Lower leg skin (tissue), 4 donors: ENCODE data around the gene VIT. TPM values are rescaled to one million over a fixed set of nuclear protein-coding genes. Genes with fewer than 3 reads are reported as not detected.

Source experiments
- DNase-seq, 2 donors: peaks; one replicate each; pipeline ENCODE4 v3.0.0-alpha.2; 2019; ENCODE audit warnings: low spot score in 2 of 2
- H3K4me3 ChIP-seq: fragments of 200-600 bp; sonication (generic); 2 replicates; pipeline ENCODE4 v1.5.1; 2017; ENCODE audit warnings: mild to moderate bottlenecking, low read depth; ENCODE audit not compliant: poor library complexity, severe bottlenecking
- POLR2A ChIP-seq, 2 donors: fragments of 450-650 bp; IDR thresholded peaks; one replicate each; pipeline ENCODE4 v1.6.1; 2016 to 2017; ENCODE audit warnings: antibody characterized with exemption in 2 of 2, mild to moderate bottlenecking in 1 of 2, moderate library complexity in 1 of 2
- WGBS, 2 donors: methylation state at CpG; one replicate each; pipeline ENCODE4 v1.1.5; 2018; 5-methylcytosine and 5-hydroxymethylcytosine counted together
- intact Hi-C: fragments of 100-400 bp; cut with DNase I; formaldehyde crosslinking; loops from one replicate; pipeline ENCODE4 v1.15.0; 2023; ENCODE audit warnings: low total_unique reads
- total RNA-seq, 4 donors: library from RNA; depleted of rRNA; stranded (reverse); fragments of >200 nt; gene quantifications; one replicate each; pipeline ENCODE4 v1.1.0, GENCODE V29; 2016
- TF ChIP-seq, protein P1 (sequence below), 3 donors: fragments of 450-650 bp; IDR thresholded peaks; one replicate each; pipeline ENCODE4 v1.5.1; 2016; ENCODE audit warnings: antibody characterized with exemption in 3 of 3, mild to moderate bottlenecking in 3 of 3, moderate library complexity in 2 of 3

Gene VIT
- total RNA-seq, 4 donors from 2014 or later = 10.0 to 23.7 (median 13.8) TPM

DNA sequence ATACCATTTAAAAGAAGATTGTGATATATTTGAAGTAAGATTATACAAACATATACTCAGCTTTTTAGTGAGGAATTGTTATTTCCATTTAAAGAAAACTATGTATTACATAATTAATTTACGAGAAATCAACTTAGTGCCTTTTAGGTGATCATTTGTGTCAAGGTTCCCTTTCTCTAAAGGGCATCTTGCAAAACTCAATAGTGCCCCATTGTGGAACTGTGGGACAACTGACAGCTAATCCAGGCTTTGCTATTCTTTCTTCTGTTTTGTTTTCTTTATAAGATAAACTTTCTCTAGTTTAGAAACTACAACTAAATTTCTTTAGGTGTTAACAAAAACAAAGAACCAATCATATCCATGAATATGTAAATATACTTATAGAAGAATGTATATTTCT lies 24.3 kb upstream of the VIT start:
- WGBS, 2 donors = 67 to 75% methylated on average over 1 of the region's 1 CpG
- no peak for DNase-seq
- H3K4me3 ChIP-seq = no peak overlapping the region
- intact Hi-C loops = no loop called here
- TF ChIP-seq POLR2A (IDR thresholded peaks at IDR 0.05) = no peak
- TF ChIP-seq, protein P1, sequence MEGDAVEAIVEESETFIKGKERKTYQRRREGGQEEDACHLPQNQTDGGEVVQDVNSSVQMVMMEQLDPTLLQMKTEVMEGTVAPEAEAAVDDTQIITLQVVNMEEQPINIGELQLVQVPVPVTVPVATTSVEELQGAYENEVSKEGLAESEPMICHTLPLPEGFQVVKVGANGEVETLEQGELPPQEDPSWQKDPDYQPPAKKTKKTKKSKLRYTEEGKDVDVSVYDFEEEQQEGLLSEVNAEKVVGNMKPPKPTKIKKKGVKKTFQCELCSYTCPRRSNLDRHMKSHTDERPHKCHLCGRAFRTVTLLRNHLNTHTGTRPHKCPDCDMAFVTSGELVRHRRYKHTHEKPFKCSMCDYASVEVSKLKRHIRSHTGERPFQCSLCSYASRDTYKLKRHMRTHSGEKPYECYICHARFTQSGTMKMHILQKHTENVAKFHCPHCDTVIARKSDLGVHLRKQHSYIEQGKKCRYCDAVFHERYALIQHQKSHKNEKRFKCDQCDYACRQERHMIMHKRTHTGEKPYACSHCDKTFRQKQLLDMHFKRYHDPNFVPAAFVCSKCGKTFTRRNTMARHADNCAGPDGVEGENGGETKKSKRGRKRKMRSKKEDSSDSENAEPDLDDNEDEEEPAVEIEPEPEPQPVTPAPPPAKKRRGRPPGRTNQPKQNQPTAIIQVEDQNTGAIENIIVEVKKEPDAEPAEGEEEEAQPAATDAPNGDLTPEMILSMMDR (IDR thresholded peaks at IDR 0.05) = no peak

DNA sequence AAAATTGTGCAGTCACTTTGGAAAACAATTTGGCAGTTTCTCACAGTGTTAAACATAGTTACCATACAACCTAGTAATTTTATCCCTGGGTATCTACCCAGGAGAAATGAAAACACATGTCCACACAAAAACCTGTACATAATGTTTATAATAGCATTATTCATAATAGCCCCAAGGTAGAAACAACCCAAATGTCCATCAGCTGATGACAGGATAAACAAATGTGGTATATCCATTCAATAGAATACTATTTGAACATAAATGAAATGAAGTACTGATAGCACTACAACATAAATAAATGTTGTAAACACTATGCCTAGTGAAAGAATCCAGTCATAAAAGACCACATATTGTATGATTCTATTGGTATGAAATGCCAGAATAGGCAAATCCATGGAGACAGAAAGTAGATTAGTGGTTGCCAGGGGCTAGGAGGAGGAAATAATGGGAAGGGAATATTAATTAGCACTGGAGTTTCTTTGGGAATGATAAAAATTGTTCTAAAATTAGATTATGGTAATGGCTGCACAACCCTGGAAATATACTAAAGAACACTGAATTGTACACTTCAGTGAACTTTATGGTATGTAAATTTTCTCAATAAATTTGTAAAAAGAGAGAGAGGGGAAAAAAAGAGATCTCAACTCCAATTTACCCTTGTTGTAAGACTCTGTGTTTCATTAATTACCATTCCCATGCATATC lies 20.8 kb upstream of the VIT start:
- H3K4me3 ChIP-seq = no peak overlapping the region
- no peak for DNase-seq
- intact Hi-C loops = no loop called here
- TF ChIP-seq, protein P1 (IDR thresholded peaks at IDR 0.05) = no peak
- no peak for TF ChIP-seq POLR2A (IDR thresholded peaks at IDR 0.05)

DNA sequence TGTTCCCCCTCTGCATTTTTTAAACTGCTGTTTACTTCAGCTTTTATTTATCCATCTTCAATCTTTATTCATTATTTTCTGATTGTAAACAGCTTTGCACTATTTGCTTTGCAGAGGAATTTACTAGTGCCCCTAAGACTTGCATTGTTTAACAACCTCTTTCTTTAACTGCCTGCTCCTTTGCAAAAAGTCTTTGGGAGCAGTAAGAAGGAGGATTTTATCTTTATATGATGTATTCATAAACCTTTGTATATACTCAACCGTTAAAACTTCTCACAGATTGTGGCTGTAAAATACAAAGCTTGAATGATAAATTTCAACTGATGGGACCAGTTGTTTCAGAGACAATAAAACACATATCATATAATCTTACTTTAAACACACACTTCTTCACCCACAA lies 20.1 kb upstream of the VIT start:
- no peak for DNase-seq
- 35 to 49% methylated on average over 1 of the region's 1 CpG for WGBS, 2 donors
- no peak overlapping the region for H3K4me3 ChIP-seq
- TF ChIP-seq, protein P1 (IDR thresholded peaks at IDR 0.05) = no peak
- no peak for TF ChIP-seq POLR2A (IDR thresholded peaks at IDR 0.05)
- intact Hi-C loops = no loop called here

DNA sequence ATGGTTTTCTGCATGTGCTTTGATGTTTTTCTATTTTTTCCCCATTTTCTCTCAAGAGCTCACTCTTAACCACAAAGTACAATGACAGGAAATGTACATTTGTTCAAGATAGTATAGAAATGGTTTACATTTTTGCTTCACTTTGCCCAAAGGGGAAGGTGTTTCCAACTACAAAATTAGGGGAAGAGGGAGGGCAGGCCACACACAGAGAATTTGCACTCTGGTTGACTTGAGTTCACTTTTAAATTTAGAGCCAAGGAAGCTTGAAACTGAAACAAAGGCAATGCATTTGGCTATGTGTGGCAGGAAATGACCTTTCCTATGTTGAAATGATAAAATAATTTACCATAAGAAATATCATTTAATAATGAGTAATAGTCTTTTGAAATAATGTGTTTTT lies 19.1 kb upstream of the VIT start:
- no peak for DNase-seq
- H3K4me3 ChIP-seq = no peak overlapping the region
- intact Hi-C loops = no loop called here
- TF ChIP-seq, protein P1 (IDR thresholded peaks at IDR 0.05) = no peak
- no peak for TF ChIP-seq POLR2A (IDR thresholded peaks at IDR 0.05)

DNA sequence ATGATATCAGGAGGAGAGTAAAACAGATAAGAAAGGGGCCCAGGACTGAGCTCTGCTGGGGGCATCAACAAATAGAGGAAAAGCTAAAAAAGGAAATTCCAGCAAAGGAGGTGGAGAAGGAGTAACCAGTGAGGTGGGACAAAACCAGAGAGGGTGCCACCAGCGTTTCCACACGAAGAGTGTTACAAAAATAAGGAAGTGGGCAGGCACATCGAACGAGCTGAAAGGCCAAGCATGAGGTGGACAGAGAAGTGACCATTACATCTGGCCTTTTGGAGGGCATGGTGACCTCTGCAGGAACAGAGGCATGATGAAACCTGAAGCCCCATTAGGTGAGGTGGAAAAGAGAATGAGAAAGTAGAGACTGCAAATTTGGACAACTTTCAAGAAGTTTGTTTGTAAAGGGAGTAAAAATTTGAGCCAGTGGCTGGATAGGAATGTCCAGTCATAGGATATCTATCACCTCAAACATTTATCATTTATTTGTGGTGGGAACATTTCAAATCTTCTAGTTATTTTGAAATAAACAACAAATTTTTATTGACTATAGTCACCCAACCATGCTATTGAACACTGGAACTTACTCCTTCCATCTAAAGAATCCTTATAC lies 18.4 kb upstream of the VIT start:
- DNase-seq = no peak
- intact Hi-C loops = no loop called here
- no peak overlapping the region for H3K4me3 ChIP-seq
- no peak for TF ChIP-seq POLR2A (IDR thresholded peaks at IDR 0.05)
- TF ChIP-seq, protein P1 (IDR thresholded peaks at IDR 0.05) = no peak
- WGBS, 2 donors = 68 to 71% methylated on average over 4 of the region's 4 CpGs

DNA sequence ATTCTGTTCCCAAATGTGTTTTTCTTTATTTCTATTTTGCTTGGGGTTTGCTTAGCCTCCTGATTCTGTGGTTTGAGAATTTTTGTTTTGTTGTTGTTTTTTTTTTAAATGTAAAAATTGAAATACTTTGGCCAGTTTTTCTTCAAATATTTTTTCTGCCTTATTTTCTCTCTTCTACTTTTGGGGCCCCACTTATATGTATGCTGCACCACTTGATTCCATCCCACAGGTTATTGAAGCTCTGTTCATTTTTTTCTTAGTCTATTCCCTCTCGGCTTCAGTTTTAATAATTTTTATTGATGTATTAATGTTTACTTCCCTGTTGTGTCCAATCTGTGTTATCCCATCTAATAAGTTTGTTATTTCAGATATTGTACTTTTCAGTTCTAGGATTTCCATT lies 17.7 kb upstream of the VIT start:
- DNase-seq = no peak
- H3K4me3 ChIP-seq = no peak overlapping the region
- intact Hi-C loops = no loop called here
- WGBS, 2 donors = 97 to 100% methylated on average over 1 of the region's 1 CpG
- no peak for TF ChIP-seq POLR2A (IDR thresholded peaks at IDR 0.05)
- TF ChIP-seq, protein P1 (IDR thresholded peaks at IDR 0.05) = no peak
